ENCODE results near the gene HUNK. TPM values are rescaled to one million over a fixed set of nuclear protein-coding genes. Genes with fewer than 3 reads are reported as not detected.

The HUNK gene
- total and polyA plus RNA-seq, 2 of the 8 experiments (the other 6 are each of a cell fraction or from before 2014, with no cell fraction given): 1.9 to 10.2 TPM

DNA sequence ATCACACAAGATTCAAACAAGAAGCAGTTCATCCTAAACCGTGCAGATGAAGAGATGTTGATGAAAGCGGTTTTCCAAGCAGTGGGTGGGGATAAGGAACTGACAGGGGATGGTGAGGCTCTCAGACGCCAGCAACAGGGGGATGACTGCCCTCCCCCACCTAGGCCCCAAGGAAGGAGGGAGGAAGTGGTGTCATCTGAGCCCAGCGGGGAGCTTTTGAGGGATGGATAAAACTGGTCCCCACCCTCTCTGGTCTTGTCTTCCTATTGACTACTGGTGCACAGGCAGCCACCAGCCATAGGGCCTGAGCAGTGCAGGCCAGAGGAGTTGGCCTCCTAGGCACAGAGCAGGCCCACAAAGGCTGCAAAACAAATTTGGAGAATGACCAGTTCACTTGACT lies 175.5 kb downstream of the HUNK start:
- H3K4me2 ChIP-seq (ENCODE audit: insufficient read depth in 1 of 2, low read depth in 2 of 2, low read length in 2 of 2): no peak overlapping the region
- no peak overlapping the region for H3K23ac ChIP-seq (ENCODE audit: insufficient read length)
- H3K4ac ChIP-seq (replicated peaks; ENCODE audit: insufficient read length, low read depth, low read length): no peak overlapping the region
- no peaks in the 10 kb centered on the region; a peak in 1 of 4 replicates for H3K79me2 ChIP-seq (ENCODE audit: control insufficient read depth in 1 of 2, insufficient read depth in 2 of 2, low read length in 2 of 2)
- H2AK5ac ChIP-seq (ENCODE audit: low read depth, low read length): no peak overlapping the region
- H3K4me3 ChIP-seq (ENCODE audit: extremely low read depth in 1 of 4, insufficient read depth in 2 of 4, low read depth in 3 of 4, low read length in 4 of 4): no peak overlapping the region
- H3K18ac ChIP-seq (ENCODE audit: extremely low read depth, low read length): no peak overlapping the region
- no peak overlapping the region for H3K14ac ChIP-seq (ENCODE audit: insufficient read length)
- no peaks in the 10 kb centered on the region; a peak in 1 of 7 replicates for H3K27me3 ChIP-seq (replicated peaks in 1 of 4; ENCODE audit: control insufficient read depth in 3 of 4, extremely low read depth in 1 of 4, insufficient read depth in 3 of 4, low read length in 3 of 4)
- 57% methylated on average over 4 of the region's 4 CpGs; no CpG with 5 or more reads in 1 of the 2 experiments for WGBS, 2 experiments (ENCODE audit: extremely low coverage in 1 of 2, insufficient coverage in 1 of 2, insufficient read length in 1 of 2, insufficient replicate concordance in 2 of 2, low coverage in 1 of 2, low lambda C conversion rate in 2 of 2, missing lambda C conversion rate in 1 of 2)
- H3K9ac ChIP-seq (replicated peaks in 1 of 4; ENCODE audit: extremely low read depth in 1 of 4, low read depth in 3 of 4, low read length in 3 of 4): no peak overlapping the region
- H3K23me2 ChIP-seq (ENCODE audit: low read depth, low read length): peaks cover 2% of the 10 kb centered on the region; the same call in 1 of the 2 replicates
- no peak overlapping the region for H2BK120ac ChIP-seq (replicated peaks; ENCODE audit: low read depth, low read length)
- DNase-seq (ENCODE audit: low read depth in 1 of 2, low spot score in 2 of 2) (no peak), FAIRE-seq (no peak)
- H2BK5ac ChIP-seq (ENCODE audit: low read depth, low read length): no peak overlapping the region
- no peak overlapping the region for H4K91ac ChIP-seq (replicated peaks; ENCODE audit: insufficient read length, low read length)
- H3K4me1 ChIP-seq (replicated peaks in 1 of 4; ENCODE audit: control insufficient read depth in 3 of 4, insufficient read depth in 4 of 4, low read length in 3 of 4): peaks cover 0 to 5% (median 1%) of the 10 kb centered on the region in 4 experiments; a peak in 1 of 7 replicates
- peaks cover 0 to 5% of the 10 kb centered on the region in 2 experiments; a peak in 2 of 4 replicates for H3K9me3 ChIP-seq (ENCODE audit: insufficient read depth in 2 of 2, low read depth in 1 of 2, low read length in 1 of 2)
- ChIA-PET CTCF (ENCODE audit: partially characterized antibody) (interaction anchor here (1.0 kb wide), 1 partner anchor 12 kb away, joined by 3 read pairs; no protein-coding TSS in a partner anchor), POLR2A (ENCODE audit: partially characterized antibody) (no interaction called here)
- H4K20me1 ChIP-seq (replicated peaks in 1 of 2; ENCODE audit: control insufficient read depth in 1 of 2, insufficient read depth in 2 of 2, low read length in 2 of 2): no peaks in the 10 kb centered on the region
- no peak overlapping the region for H2BK15ac ChIP-seq (ENCODE audit: low read length)
- H4K8ac ChIP-seq (ENCODE audit: extremely low read depth, insufficient read depth, low read length): no peak overlapping the region
- H3K27ac ChIP-seq (ENCODE audit: low read depth, low read length): no peak overlapping the region
- H3K56ac ChIP-seq (replicated peaks; ENCODE audit: insufficient read length, low read depth, low read length): no peak overlapping the region
- H2BK12ac ChIP-seq (ENCODE audit: low read depth, low read length): no peak overlapping the region
- H4K5ac ChIP-seq (ENCODE audit: insufficient read length, low read depth, low read length): no peak overlapping the region
- H2AFZ ChIP-seq (ENCODE audit: low read length): 0 out of 2 replicates have a peak overlapping the region, but pooled peaks have one; percentile 25
- no peak overlapping the region for H2BK20ac ChIP-seq (ENCODE audit: low read length)
- no peaks in the 10 kb centered on the region for H3K79me1 ChIP-seq (ENCODE audit: low read depth, low read length)
- H3K36me3 ChIP-seq (ENCODE audit: control insufficient read depth in 2 of 4, insufficient read depth in 4 of 4, low read length in 3 of 4): no peaks in the 10 kb centered on the region
- TF ChIP-seq HDAC2 (IDR thresholded peaks at IDR 0.05; ENCODE audit: borderline replicate concordance in 1 of 2, low read depth in 2 of 2, low read length in 2 of 2) (no peak), JUND (IDR thresholded peaks at IDR 0.05; ENCODE audit: low read length) (no peak), RBBP5 (IDR thresholded peaks at IDR 0.05; ENCODE audit: borderline replicate concordance, low read depth, low read length) (no peak), CHD1 (IDR thresholded peaks at IDR 0.05; ENCODE audit: low read depth, low read length) (no peak), SP1 (IDR thresholded peaks at IDR 0.05; ENCODE audit: low read depth, low read length) (no peak), RFX5 (IDR thresholded peaks at IDR 0.05; ENCODE audit: borderline replicate concordance, low read depth, low read length) (no peak), SP2 (IDR thresholded peaks at IDR 0.05; ENCODE audit: low read length) (no peak), MAFK (IDR thresholded peaks at IDR 0.05; ENCODE audit: low read depth, low read length) (no peak)
- TF ChIP-seq, protein P1, sequence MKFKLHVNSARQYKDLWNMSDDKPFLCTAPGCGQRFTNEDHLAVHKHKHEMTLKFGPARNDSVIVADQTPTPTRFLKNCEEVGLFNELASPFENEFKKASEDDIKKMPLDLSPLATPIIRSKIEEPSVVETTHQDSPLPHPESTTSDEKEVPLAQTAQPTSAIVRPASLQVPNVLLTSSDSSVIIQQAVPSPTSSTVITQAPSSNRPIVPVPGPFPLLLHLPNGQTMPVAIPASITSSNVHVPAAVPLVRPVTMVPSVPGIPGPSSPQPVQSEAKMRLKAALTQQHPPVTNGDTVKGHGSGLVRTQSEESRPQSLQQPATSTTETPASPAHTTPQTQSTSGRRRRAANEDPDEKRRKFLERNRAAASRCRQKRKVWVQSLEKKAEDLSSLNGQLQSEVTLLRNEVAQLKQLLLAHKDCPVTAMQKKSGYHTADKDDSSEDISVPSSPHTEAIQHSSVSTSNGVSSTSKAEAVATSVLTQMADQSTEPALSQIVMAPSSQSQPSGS (IDR thresholded peaks at IDR 0.05; ENCODE audit: low read length): no peak
- TF ChIP-seq, protein P2, sequence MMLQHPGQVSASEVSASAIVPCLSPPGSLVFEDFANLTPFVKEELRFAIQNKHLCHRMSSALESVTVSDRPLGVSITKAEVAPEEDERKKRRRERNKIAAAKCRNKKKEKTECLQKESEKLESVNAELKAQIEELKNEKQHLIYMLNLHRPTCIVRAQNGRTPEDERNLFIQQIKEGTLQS (IDR thresholded peaks at IDR 0.05; ENCODE audit: insufficient read depth, low read depth, low read length): no peak
- TF ChIP-seq, protein P3, sequence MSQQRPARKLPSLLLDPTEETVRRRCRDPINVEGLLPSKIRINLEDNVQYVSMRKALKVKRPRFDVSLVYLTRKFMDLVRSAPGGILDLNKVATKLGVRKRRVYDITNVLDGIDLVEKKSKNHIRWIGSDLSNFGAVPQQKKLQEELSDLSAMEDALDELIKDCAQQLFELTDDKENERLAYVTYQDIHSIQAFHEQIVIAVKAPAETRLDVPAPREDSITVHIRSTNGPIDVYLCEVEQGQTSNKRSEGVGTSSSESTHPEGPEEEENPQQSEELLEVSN (IDR thresholded peaks at IDR 0.05): no peak
